MG63 (cell line): ENCODE results near the gene NR4A3. TPM values are rescaled to one million over a fixed set of nuclear protein-coding genes. Genes with fewer than 3 reads are reported as not detected.
"Not testable (repeated sequence)": the region's sequence is repeated elsewhere in the genome, so short reads cannot be mapped to it uniquely, and the experiment has no call there.

Source experiments
- DNase-seq: peaks from one replicate; pipeline ENCODE4 v3.0.0-alpha.2; 2020
- H3K27me3 ChIP-seq: fragments of 250-450 bp; sonication (Bioruptor Pico); 2 replicates; pipeline ENCODE4 v1.5.1; 2020; ENCODE audit warnings: mild to moderate bottlenecking, moderate library complexity
- H3K36me3 ChIP-seq: fragments of 250-450 bp; sonication (Bioruptor Pico); 2 replicates; pipeline ENCODE4 v1.5.1; 2020; ENCODE audit warnings: mild to moderate bottlenecking, moderate library complexity
- H3K4me3 ChIP-seq: fragments of 250-450 bp; sonication (Bioruptor Pico); 2 replicates; pipeline ENCODE4 v1.5.1; 2020; ENCODE audit warnings: mild to moderate bottlenecking, moderate library complexity
- H3K9me3 ChIP-seq: fragments of 250-450 bp; sonication (Bioruptor Pico); 2 replicates; pipeline ENCODE4 v1.5.1; 2020; ENCODE audit warnings: mild to moderate bottlenecking, moderate library complexity
- total RNA-seq: library from RNA; depleted of rRNA; stranded (reverse); fragments of >200 nt; shearing (Covaris generic); gene quantifications from 2 replicates; pipeline ENCODE4 v1.2.3, GENCODE V29; 2014; ENCODE audit warnings: low replicate concordance; rRNA removed

Gene NR4A3
- total RNA-seq, result not detected in 2 replicates

DNA sequence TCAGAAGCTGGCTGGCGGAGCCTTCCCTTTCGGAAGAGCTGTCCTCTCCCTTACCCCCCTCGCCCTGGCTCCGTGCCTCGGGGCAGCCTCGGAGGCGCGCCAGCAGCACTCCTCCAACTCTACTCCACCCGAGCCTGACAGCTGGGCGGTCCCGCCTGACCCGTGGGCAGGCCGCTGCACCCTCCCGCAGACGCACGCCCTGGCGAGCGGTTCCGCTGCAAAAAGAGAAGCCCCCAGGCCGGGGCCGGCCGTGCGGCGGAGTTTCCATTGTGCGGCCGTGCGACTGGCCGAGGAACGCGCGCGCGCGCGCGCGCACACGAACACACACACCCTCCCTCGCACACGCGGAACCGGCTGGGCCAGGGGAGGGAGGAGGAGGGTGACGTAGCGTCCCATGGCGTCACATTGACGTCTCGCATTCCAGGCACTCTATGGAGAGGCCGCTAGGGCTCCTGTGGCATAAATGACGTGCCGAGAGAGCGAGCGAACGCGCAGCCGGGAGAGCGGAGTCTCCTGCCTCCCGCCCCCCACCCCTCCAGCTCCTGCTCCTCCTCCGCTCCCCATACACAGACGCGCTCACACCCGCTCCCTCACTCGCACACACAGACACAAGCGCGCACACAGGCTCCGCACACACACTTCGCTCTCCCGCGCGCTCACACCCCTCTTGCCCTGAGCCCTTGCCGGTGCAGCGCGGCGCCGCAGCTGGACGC lies at the start of gene NR4A3:
TSS of gene NR4A3 (plus strand) at position 490 of the 713 bp plus-strand sequence. CDS start 6,158 bp downstream, outside the sequence.
- Histone ChIP-seq H3K4me3 (peak within 1 kb of the TSS; percentile 87), H3K27me3 (peaks cover 6% of the 10 kb centered on the region), H3K9me3 (no peaks in the 10 kb centered on the region), H3K36me3 (no peaks in the 10 kb centered on the region)
- DNase-seq, result peak; percentile 85

DNA sequence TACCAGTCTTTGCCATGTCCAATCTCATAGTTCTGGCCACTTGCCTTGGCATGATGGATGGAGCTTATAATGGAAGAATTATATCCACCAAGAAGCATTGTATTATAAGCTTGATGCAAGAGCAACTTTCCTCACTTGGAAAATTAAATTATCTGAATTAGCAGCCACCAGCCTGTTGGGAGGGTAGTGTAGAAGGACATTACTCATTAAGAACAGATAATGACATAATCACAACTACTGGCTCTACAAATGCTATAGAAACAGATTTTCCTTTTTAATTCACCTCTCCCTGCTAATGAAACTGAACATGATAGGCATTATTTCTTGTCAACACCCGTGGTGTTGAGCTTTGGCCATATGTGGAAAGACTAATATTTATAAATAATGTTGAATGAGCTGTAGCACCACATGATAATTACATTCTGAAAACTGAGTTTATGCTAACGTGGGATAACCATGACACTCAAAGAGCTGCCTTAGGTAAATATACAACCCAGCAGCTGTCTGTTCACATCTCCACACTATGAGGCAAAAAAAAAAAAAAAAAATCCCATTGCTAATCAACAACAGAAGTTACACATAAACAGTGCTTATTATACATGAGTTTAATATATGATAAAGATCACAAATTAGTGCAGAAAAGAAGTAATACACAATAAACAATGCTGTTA lies 48.1 kb upstream of the NR4A3 start:
- DNase-seq, result no peak
- H3K36me3 ChIP-seq, result no peaks in the 10 kb centered on the region
- no peaks in the 10 kb centered on the region for H3K27me3 ChIP-seq
- H3K4me3 ChIP-seq, result no peak overlapping the region
- H3K9me3 ChIP-seq, result no peaks in the 10 kb centered on the region

DNA sequence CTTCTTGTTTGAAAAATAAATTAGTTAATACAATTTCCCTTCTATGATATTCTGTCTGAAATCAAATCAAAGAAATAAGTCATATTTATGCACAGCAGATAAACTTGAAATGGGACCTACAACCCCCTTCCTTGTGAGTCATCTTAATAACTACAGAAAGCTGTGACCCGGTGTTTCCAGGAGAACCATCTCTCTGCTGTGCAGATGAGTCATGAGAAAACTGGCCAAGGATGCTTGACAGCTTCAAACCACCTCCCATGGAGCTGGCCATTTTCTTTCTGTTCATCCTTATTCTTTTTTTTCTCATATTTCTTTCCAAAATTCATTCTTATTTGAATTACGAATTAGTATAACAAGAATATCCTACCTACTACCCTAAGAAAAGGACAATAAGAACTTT lies 43.4 kb upstream of the NR4A3 start:
- H3K36me3 ChIP-seq, result no peaks in the 10 kb centered on the region
- no peaks in the 10 kb centered on the region for H3K27me3 ChIP-seq
- peak; percentile 66 for DNase-seq

DNA sequence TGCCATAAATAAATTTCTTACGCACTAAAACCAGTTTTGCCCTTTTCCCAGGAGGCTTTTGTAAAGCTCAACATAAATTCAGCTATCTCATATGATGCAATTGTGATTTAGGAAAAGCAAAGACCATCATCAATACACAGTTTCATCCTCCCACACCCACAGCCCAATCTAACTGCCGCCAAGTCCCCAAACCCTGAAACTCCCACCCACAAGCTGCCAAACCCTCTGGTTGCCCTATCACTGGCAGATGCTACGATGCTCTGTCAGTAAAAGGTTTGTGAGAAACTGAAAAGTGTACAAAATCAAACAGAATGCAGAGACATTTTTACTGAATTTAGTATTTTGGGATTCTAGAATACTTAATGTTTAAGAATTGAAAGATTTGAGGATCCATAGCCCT lies 42.8 kb upstream of the NR4A3 start:
- H3K4me3 ChIP-seq, result no peak overlapping the region
- DNase-seq, result no peak

More for the DNA sequence above, 43.4 kb upstream of the NR4A3 start:
- Histone ChIP-seq H3K9me3 (no peaks in the 10 kb centered on the region), H3K4me3 (no peak overlapping the region)

DNA sequence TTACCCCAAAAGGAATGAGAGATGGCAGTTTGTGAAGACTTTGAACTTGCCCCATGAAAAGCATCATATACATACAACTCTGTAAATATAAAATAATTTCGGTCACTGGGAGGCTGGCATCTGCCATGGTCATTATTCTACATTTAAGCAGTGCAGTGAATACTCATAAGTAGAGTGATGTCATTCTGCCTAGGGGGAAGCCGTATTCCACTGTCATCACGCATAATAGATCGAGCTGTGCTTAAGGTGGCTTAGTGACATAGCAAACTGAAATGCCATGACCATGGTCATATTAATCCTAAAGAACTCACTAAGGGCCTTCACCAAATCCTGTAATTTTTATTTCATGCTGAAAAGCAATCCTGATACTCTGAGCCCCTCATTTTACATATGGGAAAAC lies 42.4 kb upstream of the NR4A3 start:
- H3K27me3 ChIP-seq, result no peaks in the 10 kb centered on the region
- H3K9me3 ChIP-seq, result no peaks in the 10 kb centered on the region
- DNase-seq, result no peak
- no peak overlapping the region for H3K4me3 ChIP-seq
- H3K36me3 ChIP-seq, result no peaks in the 10 kb centered on the region

More for the DNA sequence above, 42.8 kb upstream of the NR4A3 start:
- Histone ChIP-seq H3K27me3 (no peaks in the 10 kb centered on the region), H3K9me3 (no peaks in the 10 kb centered on the region), H3K36me3 (no peaks in the 10 kb centered on the region)

DNA sequence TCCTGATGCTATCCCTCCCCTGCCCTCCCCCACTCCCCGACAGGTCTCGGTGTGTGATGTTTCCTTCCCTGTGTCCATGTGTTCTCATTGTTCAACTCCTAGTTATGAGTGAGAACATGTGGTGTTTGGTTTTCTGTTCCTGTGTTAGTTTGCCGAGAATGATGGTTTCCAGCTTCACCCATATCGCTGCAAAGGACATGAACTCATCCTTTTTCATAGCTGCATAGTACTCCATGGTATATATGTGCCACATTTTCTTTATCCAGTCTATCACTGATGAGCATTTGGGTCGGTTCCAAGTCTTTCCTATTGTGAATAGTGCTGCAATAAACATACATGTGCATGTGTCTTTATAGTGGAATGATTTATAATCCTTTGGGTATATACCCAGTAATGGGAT lies 39.3 kb upstream of the NR4A3 start:
- H3K27me3 ChIP-seq, DNase-seq, H3K36me3 ChIP-seq, H3K4me3 ChIP-seq, H3K9me3 ChIP-seq: not testable (repeated sequence)

DNA sequence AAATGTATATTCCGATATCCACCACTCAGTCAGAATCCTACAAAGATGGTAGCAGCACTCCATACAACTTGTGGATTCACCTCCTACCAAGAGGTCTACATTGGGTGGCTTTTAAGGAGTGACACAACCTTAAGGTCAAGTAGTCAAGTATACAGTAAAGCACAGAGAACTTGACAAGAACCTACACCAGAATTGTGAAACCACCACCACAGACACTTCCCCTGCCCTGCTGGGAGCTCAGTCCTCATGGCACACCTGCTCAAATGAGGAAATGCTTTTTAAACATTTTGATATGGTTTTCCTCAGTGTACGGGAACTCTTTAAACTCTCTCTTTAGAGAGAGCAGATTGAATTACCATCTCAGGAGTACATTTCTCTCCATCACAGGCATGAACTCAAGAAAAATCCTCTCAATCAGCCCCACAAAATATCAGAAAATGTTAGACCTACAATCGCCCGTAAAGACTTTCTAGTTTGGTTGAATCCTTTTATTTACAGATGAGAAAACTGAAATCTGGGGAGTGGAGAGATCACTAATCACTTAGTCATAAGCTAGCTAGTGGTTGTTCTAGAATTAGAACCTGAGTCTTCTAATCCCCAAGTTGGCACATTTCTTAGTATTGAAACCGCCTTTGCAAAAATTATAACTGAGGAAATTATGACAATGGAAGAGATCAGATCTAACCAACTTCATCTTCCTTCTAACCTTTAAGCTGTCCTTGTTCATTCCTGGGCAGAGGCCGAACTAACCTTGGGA lies 38.5 kb upstream of the NR4A3 start:
- Histone ChIP-seq H3K4me3 (no peak overlapping the region), H3K9me3 (no peaks in the 10 kb centered on the region), H3K27me3 (0 out of 2 replicates have a peak, but pooled peaks cover 2% of the 10 kb centered on the region), H3K36me3 (no peaks in the 10 kb centered on the region)
- DNase-seq, result no peak

GRCh38 chr9:99783799-99784198 lies 37.9 kb upstream of the NR4A3 start:
- no peak for DNase-seq
- no peaks in the 10 kb centered on the region for H3K9me3 ChIP-seq
- H3K36me3 ChIP-seq, result no peaks in the 10 kb centered on the region
- 0 out of 2 replicates have a peak, but pooled peaks cover 2% of the 10 kb centered on the region for H3K27me3 ChIP-seq
- no peak overlapping the region for H3K4me3 ChIP-seq

DNA sequence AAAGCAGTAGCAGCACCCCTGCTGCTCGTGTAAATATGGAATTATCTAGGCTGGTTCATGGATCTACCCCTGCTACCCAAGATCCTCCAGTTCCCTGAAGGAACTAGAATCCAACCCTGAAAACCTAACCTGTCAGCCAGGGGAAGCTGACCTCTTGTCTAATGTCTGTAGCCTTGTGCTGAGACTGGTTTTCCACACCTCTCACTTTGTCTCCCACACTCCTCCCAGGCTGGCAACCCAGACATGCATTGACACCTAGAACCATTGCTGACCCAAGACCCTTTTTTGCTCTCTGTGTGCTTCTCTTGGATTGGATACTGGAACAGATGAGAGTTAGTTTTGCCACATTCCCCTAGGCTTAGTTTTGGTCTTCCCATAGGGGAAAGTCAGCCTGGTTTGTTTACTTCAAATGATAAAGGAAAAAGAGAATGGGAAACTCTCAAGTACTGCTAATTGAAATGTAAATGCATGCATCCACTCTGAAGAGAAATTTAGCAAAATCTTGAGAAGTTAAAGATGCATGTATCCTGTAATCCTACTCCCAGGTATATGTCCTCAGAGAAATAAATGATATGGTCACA lies 36.6 kb upstream of the NR4A3 start:
- 0 out of 2 replicates have a peak, but pooled peaks cover 2% of the 10 kb centered on the region for H3K27me3 ChIP-seq
- no peak overlapping the region for H3K4me3 ChIP-seq
- no peaks in the 10 kb centered on the region for H3K9me3 ChIP-seq
- no peaks in the 10 kb centered on the region for H3K36me3 ChIP-seq
- DNase-seq, result no peak

GRCh38 chr9:99787556-99787955 lies 34.1 kb upstream of the NR4A3 start:
- DNase-seq, result no peak
- 0 out of 2 replicates have a peak, but pooled peaks cover 2% of the 10 kb centered on the region for H3K27me3 ChIP-seq
- no peak overlapping the region for H3K4me3 ChIP-seq
- H3K36me3 ChIP-seq, result no peaks in the 10 kb centered on the region
- H3K9me3 ChIP-seq, result no peaks in the 10 kb centered on the region

GRCh38 chr9:99793528-99793927 lies 28.2 kb upstream of the NR4A3 start:
- no peaks in the 10 kb centered on the region for H3K36me3 ChIP-seq
- H3K9me3 ChIP-seq, result no peaks in the 10 kb centered on the region
- no peak overlapping the region for H3K4me3 ChIP-seq
- no peaks in the 10 kb centered on the region for H3K27me3 ChIP-seq
- DNase-seq, result no peak

- DNase-seq, result no peak
- Histone ChIP-seq H3K36me3 (no peaks in the 10 kb centered on the region), H3K9me3 (no peaks in the 10 kb centered on the region), H3K27me3 (no peaks in the 10 kb centered on the region), H3K4me3 (no peak overlapping the region)
These were observed 25.5 kb upstream of the NR4A3 start for GRCh38 chr9:99796231-99796630.

GRCh38 chr9:99801775-99802174 lies 19.9 kb upstream of the NR4A3 start:
- Histone ChIP-seq H3K4me3 (no peak overlapping the region), H3K36me3 (no peaks in the 10 kb centered on the region), H3K9me3 (no peaks in the 10 kb centered on the region), H3K27me3 (no peaks in the 10 kb centered on the region)
- DNase-seq, result no peak

- H3K9me3 ChIP-seq, result no peaks in the 10 kb centered on the region
- no peaks in the 10 kb centered on the region for H3K27me3 ChIP-seq
- H3K4me3 ChIP-seq, result no peak overlapping the region
- no peak for DNase-seq
- no peaks in the 10 kb centered on the region for H3K36me3 ChIP-seq
These were observed 18.0 kb upstream of the NR4A3 start for GRCh38 chr9:99803694-99804093.

DNA sequence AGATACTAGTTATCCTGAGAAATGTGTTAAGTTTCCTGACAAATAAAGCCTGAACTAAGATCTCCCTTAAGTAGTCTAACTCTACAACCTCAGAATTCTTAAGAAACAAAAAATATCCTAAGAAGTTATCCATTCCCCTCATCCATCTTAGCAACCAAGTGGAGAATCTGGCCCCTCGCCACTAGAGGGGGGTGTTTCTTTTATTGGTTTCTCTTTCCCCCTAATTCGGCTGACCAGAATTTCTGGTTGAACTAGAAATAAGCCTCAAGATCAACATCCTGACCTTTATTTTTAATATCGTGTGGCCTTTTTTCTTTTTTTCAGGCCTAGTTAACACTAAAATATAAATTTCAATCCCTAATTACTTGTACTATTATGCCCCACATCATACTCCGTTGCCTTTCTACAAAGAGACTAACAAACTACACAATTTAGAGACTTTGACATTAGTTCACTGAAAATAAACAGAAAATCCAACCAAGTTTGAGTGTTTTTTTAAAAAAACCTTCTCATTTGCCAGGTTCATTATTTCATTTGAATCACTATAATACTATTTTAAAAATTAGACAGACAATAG lies 14.3 kb upstream of the NR4A3 start:
- Histone ChIP-seq H3K27me3 (no peaks in the 10 kb centered on the region), H3K36me3 (no peaks in the 10 kb centered on the region), H3K4me3 (no peak overlapping the region), H3K9me3 (no peaks in the 10 kb centered on the region)
- peak; percentile 25 for DNase-seq

DNA sequence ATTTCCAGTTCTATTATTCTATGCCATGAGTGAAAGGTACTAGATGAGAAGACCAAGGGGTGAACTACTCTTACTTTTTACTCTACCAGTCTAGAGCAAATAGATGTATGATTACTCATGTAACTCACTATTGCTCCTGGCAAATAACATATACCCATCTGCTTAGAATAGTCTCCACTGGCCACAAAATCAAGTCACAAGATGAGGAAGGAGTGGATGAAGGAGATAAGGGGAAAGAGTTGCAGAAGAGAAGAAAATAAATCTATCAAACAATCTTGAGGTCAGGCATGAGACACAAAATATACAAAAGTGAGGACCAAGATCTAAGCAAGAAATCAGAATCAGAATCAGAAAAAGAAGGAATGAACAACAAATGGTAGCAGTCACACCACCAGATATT lies 13.7 kb upstream of the NR4A3 start:
- no peak for DNase-seq
- Histone ChIP-seq H3K36me3 (no peaks in the 10 kb centered on the region), H3K9me3 (no peaks in the 10 kb centered on the region), H3K4me3 (no peak overlapping the region), H3K27me3 (no peaks in the 10 kb centered on the region)

GRCh38 chr9:99808454-99808853 lies 13.2 kb upstream of the NR4A3 start:
- Histone ChIP-seq H3K36me3 (no peaks in the 10 kb centered on the region), H3K4me3 (no peak overlapping the region), H3K9me3 (no peaks in the 10 kb centered on the region), H3K27me3 (no peaks in the 10 kb centered on the region)
- DNase-seq, result no peak
